Activated CD8-positive, alpha-beta T cell treated with anti-CD3 and anti-CD28 coated beads, Interleukin-2, amount 10 ng/mL, durations not matched to agents 7 days and 5 days (primary cell): ENCODE measurements around the gene SMYD3. TPM values are rescaled to one million over a fixed set of nuclear protein-coding genes. Genes with fewer than 3 reads are reported as not detected.

Experiments
- ATAC-seq: fragments of 150-1000 bp; cut with Tn5 transposase; one replicate; pipeline ENCODE4 v1.10.0; 2021; ENCODE audit warnings: moderate library complexity
- CTCF ChIA-PET: fragments of 350-600 bp; sonication (Branson Sonifier 250); formaldehyde crosslinking; loops from one replicate; lab custom pipeline; 2021; ENCODE audit warnings: antibody characterized with exemption; lab: Charles Lee
- POLR2A ChIA-PET: fragments of 350-600 bp; sonication (Branson Sonifier 250); formaldehyde crosslinking; loops from one replicate; lab custom pipeline; 2021; ENCODE audit warnings: antibody characterized with exemption; lab: Charles Lee
- DNase-seq: peaks from one replicate; pipeline ENCODE4 v3.0.0-alpha.2; 2020
- H3K27ac Mint-ChIP-seq: one replicate; pipeline ENCODE4 v1.8.0; 2021; ENCODE audit warnings: mild to moderate bottlenecking, mixed read lengths
- H3K27me3 Mint-ChIP-seq: one replicate; pipeline ENCODE4 v1.8.0; 2021; ENCODE audit warnings: low read depth, mixed read lengths
- H3K36me3 Mint-ChIP-seq: one replicate; pipeline ENCODE4 v1.8.0; 2021; ENCODE audit warnings: low read depth, mixed read lengths
- H3K4me1 Mint-ChIP-seq: one replicate; pipeline ENCODE4 v1.8.0; 2021; ENCODE audit warnings: low read depth, mixed read lengths
- H3K4me3 Mint-ChIP-seq: one replicate; pipeline ENCODE4 v1.8.0; 2021; ENCODE audit warnings: mild to moderate bottlenecking, mixed read lengths
- H3K9me3 Mint-ChIP-seq: one replicate; pipeline ENCODE4 v1.8.0; 2022; ENCODE audit warnings: mixed read lengths; ENCODE audit not compliant: insufficient read depth
- total RNA-seq, 2 experiments: library from RNA; stranded (reverse); gene quantifications; one replicate each; pipeline ENCODE4 v1.2.3, GENCODE V29; 2021

SMYD3 gene
- total RNA-seq, 2 experiments from 2014 or later, result 22.7 to 23.2 TPM

DNA sequence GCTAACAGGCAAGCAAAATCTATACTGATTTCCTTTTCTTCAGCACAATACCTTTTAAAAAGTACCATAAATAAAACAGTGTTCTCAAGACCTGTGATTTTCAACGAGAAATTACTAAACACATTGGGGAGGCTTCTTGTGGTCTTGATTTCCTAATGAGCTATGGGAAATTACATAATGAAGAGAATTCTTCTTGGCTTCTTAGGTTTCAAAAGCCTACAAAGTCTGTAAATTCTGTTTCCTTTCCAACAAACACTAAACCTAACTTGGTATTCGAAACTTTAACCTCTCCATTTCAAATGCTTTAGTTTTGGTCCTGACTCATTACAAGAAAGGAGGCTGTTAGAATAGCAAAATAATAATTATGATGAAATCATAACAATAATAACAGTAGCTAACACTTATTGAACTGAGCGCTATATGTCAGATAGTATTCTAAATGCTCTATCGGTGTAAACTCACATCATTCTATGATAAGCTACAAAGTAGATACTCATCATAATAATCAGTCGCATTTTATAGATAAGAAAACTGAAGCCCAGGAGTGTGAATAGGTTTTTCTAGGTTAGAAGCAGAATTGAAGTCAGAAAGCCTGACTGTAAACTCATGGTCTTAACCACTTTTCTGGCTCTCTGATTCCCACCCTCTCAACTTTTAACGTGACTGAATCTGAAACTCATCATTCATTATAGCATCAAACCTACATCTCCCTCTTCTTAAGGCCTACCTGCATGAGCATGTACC lies 486.7 kb downstream of the SMYD3 start:
- Mint-ChIP-seq H3K27ac (no peak overlapping the region), H3K27me3 (no peaks in the 10 kb centered on the region), H3K4me1 (peaks cover 5% of the 10 kb centered on the region), H3K36me3 (no peaks in the 10 kb centered on the region), H3K9me3 (no peaks in the 10 kb centered on the region), H3K4me3 (no peak overlapping the region)
- ChIA-PET POLR2A (no interaction called here), CTCF (interaction anchor here (1.3 to 1.7 kb wide), 2 partner anchors 9 to 864 kb away, joined by 3 to 4 read pairs; no protein-coding TSS in a partner anchor)
- ATAC-seq (no peak), DNase-seq (no peak)

DNA sequence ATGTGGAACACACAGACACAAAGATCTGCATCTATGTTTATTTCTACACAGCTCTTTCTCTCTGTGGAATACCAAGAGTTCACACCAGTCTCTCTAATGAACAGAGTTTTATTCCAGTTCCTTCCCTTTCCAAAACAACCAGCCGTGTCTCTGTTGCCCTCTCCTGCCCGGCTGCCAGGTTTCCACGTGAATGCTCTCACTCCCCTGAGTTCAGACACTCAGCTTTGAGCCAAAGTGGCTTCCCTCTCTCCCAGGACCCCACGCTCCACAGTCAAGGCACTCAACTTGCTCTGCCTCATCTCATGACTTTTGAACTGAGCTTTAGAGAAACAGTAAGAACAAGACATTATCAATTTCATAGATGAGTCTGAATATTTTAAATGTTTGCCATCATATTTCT lies 488.9 kb downstream of the SMYD3 start:
- Mint-ChIP-seq H3K27me3 (no peaks in the 10 kb centered on the region), H3K27ac (no peak overlapping the region), H3K36me3 (no peaks in the 10 kb centered on the region), H3K4me1 (no peaks in the 10 kb centered on the region), H3K9me3 (no peaks in the 10 kb centered on the region), H3K4me3 (no peak overlapping the region)
- no peak for DNase-seq
- ATAC-seq, result no peak
- POLR2A ChIA-PET, result no interaction called here
- CTCF ChIA-PET, result no interaction called here

- no peaks in the 10 kb centered on the region for H3K9me3 Mint-ChIP-seq
- no peak for ATAC-seq
- no peak overlapping the region for H3K27ac Mint-ChIP-seq
- no peaks in the 10 kb centered on the region for H3K4me1 Mint-ChIP-seq
- H3K27me3 Mint-ChIP-seq, result no peaks in the 10 kb centered on the region
- POLR2A ChIA-PET, result no interaction called here
- no peaks in the 10 kb centered on the region for H3K36me3 Mint-ChIP-seq
- no peak overlapping the region for H3K4me3 Mint-ChIP-seq
- CTCF ChIA-PET, result interaction anchor here (1.0 kb wide), 1 partner anchor 481 kb away, joined by 3 read pairs; no protein-coding TSS in a partner anchor
- DNase-seq, result peak; percentile 23
These were observed 494.7 kb downstream of the SMYD3 start for GRCh38 chr1:246012341-246012740.

DNA sequence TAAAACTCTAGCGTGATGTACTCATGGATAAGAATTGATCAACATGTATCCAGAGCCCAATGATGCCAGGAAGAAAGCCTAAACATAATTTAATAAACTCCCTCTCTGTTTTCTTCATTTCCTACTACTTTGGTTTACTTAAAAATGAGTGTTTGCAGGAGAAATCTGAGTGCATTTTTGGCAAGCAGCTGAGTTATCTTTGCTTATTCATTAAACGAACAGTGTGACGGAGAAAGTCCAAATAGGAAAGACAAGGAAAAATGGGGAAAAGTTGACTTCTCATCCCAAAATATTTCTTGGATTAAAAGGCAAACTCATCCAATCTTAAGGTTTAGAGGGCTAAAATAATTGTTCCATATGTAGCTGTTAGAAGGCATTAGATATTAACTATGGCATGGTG lies 496.7 kb downstream of the SMYD3 start:
- no peaks in the 10 kb centered on the region for H3K4me1 Mint-ChIP-seq
- POLR2A ChIA-PET, result no interaction called here
- CTCF ChIA-PET, result interaction anchor here (1.3 to 2.6 kb wide), 4 partner anchors 10 to 857 kb away, joined by 3 to 8 read pairs (median 5); no protein-coding TSS in a partner anchor
- ATAC-seq (no peak), DNase-seq (no peak)
- no peak overlapping the region for H3K27ac Mint-ChIP-seq
- H3K9me3 Mint-ChIP-seq, result no peaks in the 10 kb centered on the region
- H3K36me3 Mint-ChIP-seq, result no peaks in the 10 kb centered on the region
- no peak overlapping the region for H3K4me3 Mint-ChIP-seq
- H3K27me3 Mint-ChIP-seq, result no peaks in the 10 kb centered on the region

GRCh38 chr1:246008363-246008831 lies 498.7 kb downstream of the SMYD3 start:
- H3K27me3 Mint-ChIP-seq, result no peaks in the 10 kb centered on the region
- ChIA-PET POLR2A (no interaction called here), CTCF (no interaction called here)
- H3K36me3 Mint-ChIP-seq, result no peaks in the 10 kb centered on the region
- H3K4me1 Mint-ChIP-seq, result no peaks in the 10 kb centered on the region
- H3K27ac Mint-ChIP-seq, result no peak overlapping the region
- no peak for ATAC-seq
- H3K4me3 Mint-ChIP-seq, result no peak overlapping the region
- no peak for DNase-seq
- H3K9me3 Mint-ChIP-seq, result no peaks in the 10 kb centered on the region

DNA sequence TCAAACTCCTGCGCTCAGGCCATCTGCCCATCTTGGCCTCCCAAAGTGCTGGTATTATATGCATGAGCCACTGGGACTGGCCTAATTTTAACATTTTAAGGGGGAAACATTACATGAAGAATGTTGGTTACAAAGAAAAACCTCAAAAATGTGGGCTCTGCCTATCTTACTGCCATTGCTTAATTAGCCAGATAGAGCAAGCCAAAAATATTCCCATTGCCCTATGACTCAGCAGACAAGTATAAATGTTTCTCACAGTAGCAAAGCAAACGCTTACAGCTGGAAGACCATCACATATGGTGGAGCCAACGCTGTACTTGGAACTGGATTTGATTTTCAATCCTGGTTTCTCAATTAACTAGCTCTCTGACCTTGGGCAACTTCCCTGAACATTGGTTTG lies 502.0 kb downstream of the SMYD3 start:
- ChIA-PET POLR2A (no interaction called here), CTCF (interaction anchor here (3.3 kb wide), 1 partner anchor 852 kb away, joined by 17 read pairs; no protein-coding TSS in a partner anchor)
- ATAC-seq (no peak), DNase-seq (no peak)
- no peak overlapping the region for H3K4me3 Mint-ChIP-seq
- H3K4me1 Mint-ChIP-seq, result no peaks in the 10 kb centered on the region
- H3K9me3 Mint-ChIP-seq, result no peaks in the 10 kb centered on the region
- H3K27me3 Mint-ChIP-seq, result no peaks in the 10 kb centered on the region
- no peak overlapping the region for H3K27ac Mint-ChIP-seq
- H3K36me3 Mint-ChIP-seq, result no peaks in the 10 kb centered on the region

DNA sequence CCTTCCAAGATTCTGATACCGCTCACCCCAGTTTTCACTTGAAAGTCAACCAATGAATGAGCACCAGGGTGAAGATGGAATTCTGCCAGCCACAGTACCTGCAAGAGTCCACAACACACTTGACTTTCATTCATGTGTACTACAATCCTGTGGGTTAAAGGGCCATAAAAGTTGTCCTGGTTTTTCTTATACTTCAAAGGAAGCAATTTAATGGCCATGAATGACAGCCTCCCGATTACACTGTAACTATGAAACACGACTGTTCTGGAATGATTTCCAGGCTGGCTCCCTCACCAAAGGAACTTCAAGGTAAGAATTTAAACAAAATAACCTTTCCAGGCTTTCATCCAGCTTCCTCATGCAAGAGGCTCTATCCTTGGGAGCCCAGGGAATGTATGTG lies 502.8 kb downstream of the SMYD3 start:
- Mint-ChIP-seq H3K27me3 (no peaks in the 10 kb centered on the region), H3K9me3 (no peaks in the 10 kb centered on the region), H3K27ac (no peak overlapping the region), H3K36me3 (no peaks in the 10 kb centered on the region), H3K4me1 (no peaks in the 10 kb centered on the region), H3K4me3 (no peak overlapping the region)
- CTCF ChIA-PET, result interaction anchor here (3.3 kb wide), 1 partner anchor 851 kb away, joined by 17 read pairs; no protein-coding TSS in a partner anchor
- DNase-seq (no peak), ATAC-seq (no peak)
- POLR2A ChIA-PET, result no interaction called here

DNA sequence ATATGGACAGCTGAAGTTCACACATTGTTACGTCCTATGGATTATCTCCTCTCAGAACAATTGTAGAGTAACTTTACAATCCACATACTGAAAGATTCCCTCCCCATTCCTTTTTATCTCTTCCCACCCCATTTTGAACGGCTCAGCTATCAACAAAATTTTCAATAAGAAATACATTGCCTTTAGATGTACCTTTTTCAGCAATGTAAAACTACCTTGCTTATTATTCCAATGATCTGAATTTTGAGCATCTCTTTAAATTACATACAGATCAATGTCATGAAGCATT lies 503.7 kb downstream of the SMYD3 start:
- H3K4me3 Mint-ChIP-seq, result no peak overlapping the region
- no peaks in the 10 kb centered on the region for H3K27me3 Mint-ChIP-seq
- DNase-seq (no peak), ATAC-seq (no peak)
- no peaks in the 10 kb centered on the region for H3K36me3 Mint-ChIP-seq
- ChIA-PET CTCF (interaction anchor here (1.0 to 1.3 kb wide), 2 partner anchors 847 to 850 kb away, joined by 5 to 9 read pairs; no protein-coding TSS in a partner anchor), POLR2A (no interaction called here)
- H3K4me1 Mint-ChIP-seq, result no peaks in the 10 kb centered on the region
- no peak overlapping the region for H3K27ac Mint-ChIP-seq
- no peaks in the 10 kb centered on the region for H3K9me3 Mint-ChIP-seq

GRCh38 chr1:246002725-246003441 lies 504.2 kb downstream of the SMYD3 start:
- Mint-ChIP-seq H3K36me3 (no peaks in the 10 kb centered on the region), H3K4me1 (no peaks in the 10 kb centered on the region), H3K4me3 (no peak overlapping the region), H3K27ac (no peak overlapping the region), H3K27me3 (no peaks in the 10 kb centered on the region), H3K9me3 (no peaks in the 10 kb centered on the region)
- ATAC-seq, result peak; percentile 75
- DNase-seq, result peak; percentile 87
- POLR2A ChIA-PET, result no interaction called here
- CTCF ChIA-PET, result interaction anchor here (1.0 to 1.3 kb wide), 2 partner anchors 846 to 850 kb away, joined by 5 to 9 read pairs; no protein-coding TSS in a partner anchor

DNA sequence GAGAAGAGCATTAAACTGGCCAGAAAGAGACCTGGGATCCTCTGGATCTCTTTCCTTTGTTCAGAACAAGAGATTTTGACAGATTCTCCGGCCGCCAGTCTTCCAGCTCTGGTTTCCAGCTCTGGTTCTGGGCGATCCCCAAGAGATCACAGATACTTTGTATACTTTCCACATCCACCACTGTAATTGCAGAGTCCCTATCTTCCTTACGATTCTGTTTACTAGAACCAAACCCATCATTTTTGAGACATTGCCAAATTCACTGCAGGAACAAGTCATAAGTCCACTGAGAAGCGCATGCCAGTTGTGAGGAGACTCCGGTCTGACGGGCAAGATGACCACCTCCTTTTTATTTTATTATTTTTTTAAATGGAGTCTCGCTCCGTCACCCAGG lies 505.2 kb downstream of the SMYD3 start:
- ChIA-PET POLR2A (no interaction called here), CTCF (interaction anchor here (1.6 to 2.7 kb wide), 2 partner anchors 113 to 849 kb away, joined by 6 to 15 read pairs; no protein-coding TSS in a partner anchor)
- ATAC-seq (no peak), DNase-seq (no peak)
- no peak overlapping the region for H3K4me3 Mint-ChIP-seq
- H3K27me3 Mint-ChIP-seq, result no peaks in the 10 kb centered on the region
- H3K4me1 Mint-ChIP-seq, result no peaks in the 10 kb centered on the region
- H3K27ac Mint-ChIP-seq, result no peak overlapping the region
- no peaks in the 10 kb centered on the region for H3K9me3 Mint-ChIP-seq
- no peaks in the 10 kb centered on the region for H3K36me3 Mint-ChIP-seq

GRCh38 chr1:246001142-246001836 lies 505.8 kb downstream of the SMYD3 start:
- DNase-seq, result no peak
- Mint-ChIP-seq H3K27ac (no peak overlapping the region), H3K36me3 (no peaks in the 10 kb centered on the region), H3K27me3 (no peaks in the 10 kb centered on the region), H3K4me3 (no peak overlapping the region), H3K4me1 (no peaks in the 10 kb centered on the region), H3K9me3 (no peaks in the 10 kb centered on the region)
- ChIA-PET CTCF (interaction anchor here (1.6 to 2.7 kb wide), 2 partner anchors 113 to 848 kb away, joined by 6 to 15 read pairs; no protein-coding TSS in a partner anchor), POLR2A (no interaction called here)
- ATAC-seq, result no peak
